ENCODE measurements around the gene GABRE. TPM values are rescaled to one million over a fixed set of nuclear protein-coding genes. Genes with fewer than 3 reads are reported as not detected.

GABRE gene
- total RNA-seq, 1 donor from 2014 or later: 0.88 TPM

DNA sequence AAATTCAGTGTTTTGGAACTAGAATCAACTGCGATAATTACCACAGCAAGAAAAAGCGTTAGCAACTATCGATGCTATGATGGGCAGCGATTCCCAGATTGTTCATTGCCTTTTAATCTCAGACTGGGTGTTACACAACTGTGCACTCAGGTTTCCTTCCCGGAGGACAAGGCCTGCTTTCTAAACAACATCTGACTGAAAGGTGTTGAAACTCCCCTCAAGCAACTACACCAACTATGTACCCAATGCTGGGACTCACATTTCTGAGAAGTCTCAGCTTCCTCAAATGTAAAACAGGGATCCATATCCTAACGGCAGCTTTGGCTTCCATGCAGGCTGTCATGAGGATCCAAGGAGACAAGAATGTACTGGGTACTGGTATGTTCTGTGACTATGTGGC is 8.2 kb downstream of the GABRE start:
- no peaks in the 10 kb centered on the region for H3K36me3 ChIP-seq (ENCODE audit: control insufficient read depth, insufficient read depth, low read length)
- TF ChIP-seq, protein P1, sequence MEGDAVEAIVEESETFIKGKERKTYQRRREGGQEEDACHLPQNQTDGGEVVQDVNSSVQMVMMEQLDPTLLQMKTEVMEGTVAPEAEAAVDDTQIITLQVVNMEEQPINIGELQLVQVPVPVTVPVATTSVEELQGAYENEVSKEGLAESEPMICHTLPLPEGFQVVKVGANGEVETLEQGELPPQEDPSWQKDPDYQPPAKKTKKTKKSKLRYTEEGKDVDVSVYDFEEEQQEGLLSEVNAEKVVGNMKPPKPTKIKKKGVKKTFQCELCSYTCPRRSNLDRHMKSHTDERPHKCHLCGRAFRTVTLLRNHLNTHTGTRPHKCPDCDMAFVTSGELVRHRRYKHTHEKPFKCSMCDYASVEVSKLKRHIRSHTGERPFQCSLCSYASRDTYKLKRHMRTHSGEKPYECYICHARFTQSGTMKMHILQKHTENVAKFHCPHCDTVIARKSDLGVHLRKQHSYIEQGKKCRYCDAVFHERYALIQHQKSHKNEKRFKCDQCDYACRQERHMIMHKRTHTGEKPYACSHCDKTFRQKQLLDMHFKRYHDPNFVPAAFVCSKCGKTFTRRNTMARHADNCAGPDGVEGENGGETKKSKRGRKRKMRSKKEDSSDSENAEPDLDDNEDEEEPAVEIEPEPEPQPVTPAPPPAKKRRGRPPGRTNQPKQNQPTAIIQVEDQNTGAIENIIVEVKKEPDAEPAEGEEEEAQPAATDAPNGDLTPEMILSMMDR (IDR thresholded peaks at IDR 0.05; ENCODE audit: insufficient read depth, low read length, poor library complexity, severe bottlenecking): no peak
- no peak overlapping the region for H3K4me3 ChIP-seq (ENCODE audit: low read depth, low read length)
- no peaks in the 10 kb centered on the region for H3K27me3 ChIP-seq (ENCODE audit: control insufficient read depth, insufficient read depth, low read length)
- no peak for DNase-seq (ENCODE audit: low read depth)

DNA sequence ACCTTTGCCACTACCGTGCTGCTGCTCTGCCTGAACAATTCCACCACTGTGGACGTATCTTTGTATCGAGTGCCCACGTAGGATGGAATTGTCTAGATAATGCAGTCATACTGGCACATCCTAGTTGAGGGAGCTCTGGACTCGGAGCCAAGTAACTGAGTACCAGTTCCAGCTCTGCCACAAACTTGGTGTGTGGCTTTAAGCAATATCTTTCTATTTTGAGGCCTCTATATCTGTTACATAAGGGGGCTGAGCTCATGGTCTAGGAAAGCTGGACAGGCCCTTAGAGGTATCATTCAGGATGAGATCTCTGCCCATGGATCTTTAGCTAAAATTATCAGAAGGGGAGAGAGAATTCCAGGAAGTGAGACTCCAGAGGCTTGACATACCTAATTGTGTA is 12.4 kb downstream of the GABRE start:
- H3K27me3 ChIP-seq (ENCODE audit: control insufficient read depth, insufficient read depth, low read length): no peaks in the 10 kb centered on the region
- no peak for DNase-seq (ENCODE audit: low read depth)
- no peak overlapping the region for H3K4me3 ChIP-seq (ENCODE audit: low read depth, low read length)
- TF ChIP-seq, protein P1 (IDR thresholded peaks at IDR 0.05; ENCODE audit: insufficient read depth, low read length, poor library complexity, severe bottlenecking): no peak
- no peaks in the 10 kb centered on the region for H3K36me3 ChIP-seq (ENCODE audit: control insufficient read depth, insufficient read depth, low read length)

DNA sequence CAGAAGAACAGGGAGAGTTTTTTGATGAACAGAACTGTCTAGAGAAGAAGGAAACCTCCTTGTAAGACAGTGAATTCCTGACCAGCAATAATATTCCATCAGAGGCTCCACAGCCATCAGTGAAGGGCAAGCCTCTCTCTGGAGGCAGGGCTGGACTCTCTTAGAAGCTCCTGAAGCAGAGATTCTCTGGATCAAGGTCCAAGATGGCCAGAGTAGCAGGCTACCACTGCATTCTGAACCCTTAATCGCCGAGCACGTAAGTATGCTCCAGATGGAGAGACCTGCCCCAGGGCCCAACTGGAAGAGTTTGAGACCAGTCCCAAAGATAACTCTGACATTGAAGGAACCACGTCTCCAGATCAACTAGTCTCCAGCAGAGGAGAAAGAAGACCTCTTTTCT is 16.4 kb downstream of the GABRE start:
- DNase-seq (ENCODE audit: low read depth): no peak
- no peaks in the 10 kb centered on the region for H3K36me3 ChIP-seq (ENCODE audit: control insufficient read depth, insufficient read depth, low read length)
- no peak overlapping the region for H3K4me3 ChIP-seq (ENCODE audit: low read depth, low read length)
- TF ChIP-seq, protein P1 (IDR thresholded peaks at IDR 0.05; ENCODE audit: insufficient read depth, low read length, poor library complexity, severe bottlenecking): no peak
- H3K27me3 ChIP-seq (ENCODE audit: control insufficient read depth, insufficient read depth, low read length): no peaks in the 10 kb centered on the region

DNA sequence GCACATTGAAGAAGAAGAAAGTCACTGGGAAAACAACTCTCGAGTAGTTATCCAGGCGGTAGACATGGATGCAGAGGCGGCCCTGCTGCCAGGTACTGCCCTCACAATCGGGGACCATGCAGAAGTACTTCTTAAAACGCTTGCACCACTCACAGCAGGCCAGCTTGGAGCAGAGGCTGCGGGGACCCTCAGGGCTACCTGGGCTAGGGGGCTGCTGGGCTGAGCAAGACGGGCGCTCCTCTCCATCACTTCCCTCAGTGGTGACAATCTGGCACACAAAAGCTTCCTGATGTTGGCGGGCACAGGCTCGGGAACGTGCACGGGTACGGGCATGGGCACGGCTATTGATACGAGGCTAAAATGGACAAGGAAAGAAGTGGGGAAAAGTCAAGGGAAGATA is 19.7 kb downstream of the GABRE start:
- Histone ChIP-seq H3K27me3 (ENCODE audit: control insufficient read depth, insufficient read depth, low read length) (no peaks in the 10 kb centered on the region), H3K4me3 (ENCODE audit: low read depth, low read length) (no peak overlapping the region), H3K36me3 (ENCODE audit: control insufficient read depth, insufficient read depth, low read length) (no peaks in the 10 kb centered on the region)
- DNase-seq (ENCODE audit: low read depth): no peak
- TF ChIP-seq, protein P1 (IDR thresholded peaks at IDR 0.05; ENCODE audit: insufficient read depth, low read length, poor library complexity, severe bottlenecking): no peak

DNA sequence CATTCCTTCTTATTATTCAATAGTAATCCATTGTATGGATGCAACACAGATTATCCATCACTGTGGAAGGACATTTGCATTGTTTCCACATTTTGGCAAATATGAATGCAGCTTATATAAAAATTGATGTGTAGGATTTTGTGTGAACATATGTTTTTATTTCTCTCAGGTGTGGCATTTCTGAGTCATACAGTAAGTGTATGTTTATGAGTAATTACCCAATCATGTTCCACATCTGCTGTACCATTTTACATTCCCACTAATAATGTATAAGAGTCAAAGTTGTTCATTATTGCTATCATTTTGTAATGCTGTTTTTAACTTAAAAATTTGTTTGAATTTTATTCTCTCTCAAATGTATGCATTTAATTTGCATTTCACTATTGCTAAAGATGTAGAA is 36.3 kb downstream of the GABRE start:
- DNase-seq (ENCODE audit: low read depth): no peak
- H3K4me3 ChIP-seq (ENCODE audit: low read depth, low read length): no peak overlapping the region
- H3K36me3 ChIP-seq (ENCODE audit: control insufficient read depth, insufficient read depth, low read length): no peaks in the 10 kb centered on the region
- H3K27me3 ChIP-seq (ENCODE audit: control insufficient read depth, insufficient read depth, low read length): no peaks in the 10 kb centered on the region
- TF ChIP-seq, protein P1 (IDR thresholded peaks at IDR 0.05; ENCODE audit: insufficient read depth, low read length, poor library complexity, severe bottlenecking): no peak

DNA sequence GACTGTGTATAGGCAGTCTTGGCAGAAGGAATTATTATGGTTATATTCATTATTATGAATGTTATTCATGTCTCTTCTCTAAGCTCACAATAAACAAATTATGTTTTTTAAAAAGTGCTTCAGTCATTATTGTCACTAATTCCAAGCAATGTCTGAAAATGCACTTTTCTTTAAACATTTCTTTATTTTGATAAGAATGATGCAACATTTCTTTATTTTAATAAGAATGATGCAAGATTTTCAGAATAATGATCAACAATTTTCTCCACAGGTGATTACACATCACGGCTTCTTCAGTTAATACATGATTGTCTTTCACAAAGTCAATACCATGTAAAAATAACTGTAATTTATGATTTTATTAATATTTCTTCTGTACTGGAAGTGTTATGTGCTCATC is 39.1 kb downstream of the GABRE start:
- TF ChIP-seq, protein P1 (IDR thresholded peaks at IDR 0.05; ENCODE audit: insufficient read depth, low read length, poor library complexity, severe bottlenecking): no peak
- H3K27me3 ChIP-seq (ENCODE audit: control insufficient read depth, insufficient read depth, low read length): no peaks in the 10 kb centered on the region
- H3K36me3 ChIP-seq (ENCODE audit: control insufficient read depth, insufficient read depth, low read length): no peaks in the 10 kb centered on the region
- DNase-seq (ENCODE audit: low read depth): no peak
- no peak overlapping the region for H3K4me3 ChIP-seq (ENCODE audit: low read depth, low read length)

Measured in kidney epithelial cell (primary cell).